ENCODE measurements around the gene RFESD.
A peak's percentile ranks its signal among the peaks of the same experiment; 100 is the strongest.

Gene RFESD

DNA sequence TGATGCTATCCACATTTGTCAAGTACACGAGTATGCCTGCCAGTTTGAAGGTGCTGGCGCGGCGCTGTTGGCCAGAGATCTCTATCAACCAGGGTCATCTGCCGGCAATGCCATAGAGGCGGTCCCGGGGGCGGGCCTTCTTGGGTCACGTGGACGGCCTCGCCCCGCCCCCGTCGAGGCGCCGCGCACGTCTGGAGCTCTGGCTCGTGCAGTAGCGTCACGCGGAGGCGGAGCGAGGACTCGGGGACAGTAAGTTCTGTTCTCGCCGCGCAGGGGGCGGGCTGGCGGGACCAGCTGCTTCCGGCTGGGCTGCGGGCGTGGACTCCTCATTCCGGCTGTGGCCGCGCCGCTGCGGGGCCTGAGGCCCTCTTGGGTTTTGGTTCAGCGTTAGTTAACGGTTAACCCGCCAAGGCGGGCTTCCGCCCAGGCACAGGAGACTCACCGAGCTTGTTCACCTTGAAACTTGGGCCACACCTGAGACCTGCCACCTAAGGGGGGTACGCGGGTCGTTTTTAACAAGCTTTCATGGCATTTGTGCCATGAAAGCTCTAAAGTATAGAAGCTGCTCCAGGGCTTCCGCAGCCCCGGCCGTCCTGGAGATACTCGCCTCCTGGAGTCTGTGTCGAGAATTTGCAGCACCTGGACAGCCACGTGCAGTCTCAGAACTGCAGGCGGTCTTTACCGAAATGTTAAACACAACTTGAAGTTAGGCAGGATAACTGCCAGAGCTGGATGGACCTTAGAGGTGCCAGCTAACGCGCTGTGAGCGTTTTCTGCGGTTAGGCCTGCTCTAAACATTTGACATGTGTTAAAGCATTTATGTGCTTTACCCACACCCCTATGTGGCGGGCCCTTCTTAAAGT lies at the start of gene RFESD:
Gene RFESD (plus strand): TSS at position 209 of the 863 bp plus-strand sequence. CDS start 5,495 bp downstream, outside the sequence.
- DNase-seq (ENCODE audit: low spot score) = peak; percentile 99

DNA sequence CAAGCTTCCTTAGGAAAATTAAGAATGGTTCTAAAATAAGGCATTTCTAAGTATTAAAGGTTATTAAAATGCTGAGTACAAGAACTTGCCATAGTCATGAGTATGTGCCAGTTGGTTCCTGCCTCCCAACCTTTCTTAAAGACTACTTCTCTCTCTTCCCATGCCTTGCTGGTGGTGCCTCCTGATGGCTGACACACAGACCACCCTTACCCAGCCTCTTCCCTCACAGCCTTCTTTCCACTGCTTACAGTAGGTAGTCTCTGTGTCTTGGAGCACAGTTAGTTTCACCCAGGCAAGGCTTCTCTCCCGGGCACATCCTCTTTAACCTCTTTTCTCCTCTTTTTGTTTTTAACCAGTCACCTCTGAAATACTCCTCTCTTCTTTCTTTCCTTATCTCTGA lies 47.3 kb upstream of the RFESD start:
- no peak for DNase-seq (ENCODE audit: low spot score)

DNA sequence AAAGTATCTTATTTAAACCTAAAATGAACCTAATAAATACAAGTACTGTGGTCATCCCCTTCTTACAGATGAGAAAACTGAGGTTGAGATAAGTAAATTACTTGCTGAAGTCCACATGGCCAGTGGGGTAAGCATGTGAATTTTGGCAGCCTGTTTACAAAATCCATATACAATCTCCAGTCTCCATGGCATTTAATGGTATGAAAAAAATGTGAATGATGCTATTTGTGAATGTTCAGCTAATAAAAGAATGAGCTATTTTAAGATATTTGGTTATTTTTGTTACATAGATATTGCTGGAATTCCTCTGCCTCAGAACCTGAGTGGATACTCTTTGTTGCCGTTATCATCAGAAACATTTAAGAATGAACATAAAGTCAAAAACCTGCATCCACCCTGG lies 46.0 kb upstream of the RFESD start:
- DNase-seq (ENCODE audit: low spot score) = no peak

DNA sequence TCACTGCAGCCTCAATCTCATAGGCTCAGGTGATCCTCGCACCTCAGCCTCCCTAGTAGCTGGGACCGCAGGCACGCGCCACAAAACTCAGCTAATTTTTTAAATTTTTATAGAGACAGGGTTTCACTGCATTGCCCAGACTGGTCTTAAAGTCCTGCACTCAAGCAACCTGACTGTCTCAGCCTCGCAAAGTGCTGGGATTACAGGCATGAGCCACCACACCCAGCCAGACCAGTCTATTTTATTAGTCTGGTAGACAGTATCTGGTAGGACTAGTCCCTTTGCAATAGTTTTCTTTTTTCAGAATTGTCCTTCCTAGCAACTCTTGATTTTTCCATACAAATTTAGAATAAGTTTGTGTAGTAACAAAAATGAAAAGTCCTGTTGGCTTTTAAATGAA lies 40.8 kb upstream of the RFESD start:
- DNase-seq (ENCODE audit: low spot score) = no peak

DNA sequence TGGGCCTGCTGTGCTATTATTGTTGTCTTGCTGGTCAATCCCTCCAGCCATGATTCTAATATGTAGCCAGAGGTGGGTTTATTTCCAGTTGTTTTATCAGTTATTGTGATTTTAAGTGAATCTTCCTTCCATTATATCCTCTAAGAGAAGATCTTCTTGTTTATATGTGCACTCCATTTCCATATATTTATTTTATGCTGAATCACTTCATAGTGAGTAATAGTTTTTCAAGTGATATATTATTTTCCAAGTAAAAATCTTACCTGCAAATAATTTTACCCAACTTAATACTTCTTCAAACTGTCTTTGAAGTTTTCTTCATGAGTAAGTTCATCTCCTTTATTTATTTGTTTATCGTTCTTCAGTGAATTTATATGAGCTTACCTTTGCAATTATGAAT lies 40.2 kb upstream of the RFESD start:
- no peak for DNase-seq (ENCODE audit: low spot score)

DNA sequence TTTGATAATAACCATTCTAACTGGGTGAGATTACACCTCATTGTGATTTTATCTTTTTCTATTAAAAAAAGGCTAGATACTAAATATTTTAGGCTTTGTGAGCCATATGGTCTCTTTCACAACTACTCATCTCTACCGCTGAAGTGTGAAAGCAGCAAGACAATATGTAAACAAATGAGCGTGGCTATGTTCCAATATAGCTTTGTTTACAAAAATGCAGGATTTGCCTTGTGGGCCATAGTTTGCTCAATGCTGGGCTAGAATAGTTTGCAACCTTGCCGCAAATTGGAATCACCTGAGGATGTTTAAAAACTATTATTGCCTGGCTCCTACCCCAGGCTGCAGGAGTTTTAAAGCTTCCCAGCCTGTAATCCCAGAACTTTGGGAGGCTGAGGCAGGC lies 36.9 kb upstream of the RFESD start:
- DNase-seq (ENCODE audit: low spot score) = no peak

DNA sequence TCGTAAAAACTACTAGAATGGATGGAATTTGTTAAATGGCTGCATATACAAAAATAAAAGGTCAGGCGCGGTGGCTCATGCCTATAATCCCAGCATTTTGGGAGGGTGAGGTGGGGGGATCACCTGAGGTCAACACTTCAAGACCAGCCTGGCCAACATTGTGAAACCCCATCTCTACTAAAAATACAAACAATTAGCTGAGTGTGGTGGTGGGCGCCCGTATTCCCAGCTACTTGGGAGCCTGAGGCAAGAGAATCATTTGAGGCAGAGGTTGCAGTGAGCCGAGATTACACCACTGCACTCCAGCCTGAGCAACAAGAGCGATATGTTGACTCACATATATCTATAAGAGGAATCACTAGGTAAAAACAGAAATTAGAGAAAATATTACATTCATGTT lies 36.0 kb upstream of the RFESD start:
- no peak for DNase-seq (ENCODE audit: low spot score)

DNA sequence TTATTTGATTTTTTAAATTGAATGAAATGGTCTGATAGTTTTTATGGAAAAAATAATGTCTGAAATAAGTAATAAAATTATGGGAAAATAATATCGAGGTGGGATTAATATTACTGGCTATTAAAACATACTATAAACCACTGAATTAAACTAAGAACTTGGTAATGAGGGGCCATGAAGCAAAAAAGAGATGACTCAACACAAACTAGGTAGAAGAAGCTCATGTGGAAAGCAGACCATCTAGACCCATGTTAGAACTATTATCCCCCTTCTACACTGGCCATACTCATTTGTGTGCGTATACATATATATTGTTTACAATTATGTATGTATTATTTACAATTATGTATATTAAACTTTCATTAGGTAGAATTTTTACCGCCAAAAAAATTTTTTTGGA lies 35.2 kb upstream of the RFESD start:
- no peak for DNase-seq (ENCODE audit: low spot score)

DNA sequence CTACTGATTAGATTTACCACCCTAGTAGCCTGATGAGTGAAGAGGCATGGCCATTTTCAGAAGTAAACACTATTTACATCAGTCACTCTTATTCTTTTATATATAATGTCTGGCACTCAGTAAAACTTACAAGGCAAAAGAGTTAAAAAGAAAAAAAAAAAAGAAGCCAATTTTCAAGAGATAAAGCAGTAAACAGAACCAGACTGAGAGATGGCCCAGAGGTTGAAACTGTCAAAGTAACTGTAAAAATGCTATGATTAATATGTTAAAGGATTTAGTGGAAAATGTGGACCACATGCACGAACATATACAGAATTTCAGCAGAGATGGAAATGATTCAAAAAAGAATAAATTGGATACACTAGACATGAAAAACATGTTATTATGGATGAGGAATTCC lies 33.1 kb upstream of the RFESD start:
- no peak for DNase-seq (ENCODE audit: low spot score)

DNA sequence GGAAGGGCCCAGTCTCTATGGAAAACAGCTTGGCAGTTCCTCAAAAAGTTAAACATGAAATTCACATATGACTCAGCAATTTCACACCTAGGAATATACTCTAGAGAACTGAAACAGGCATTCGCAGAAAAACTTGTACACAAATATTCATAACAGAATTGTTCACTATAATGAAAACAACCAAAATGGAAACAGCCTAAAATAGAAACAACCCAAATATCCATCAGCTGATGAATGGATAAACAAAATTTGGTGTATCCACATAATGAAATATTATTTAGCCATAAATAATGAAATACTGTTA lies 31.5 kb upstream of the RFESD start:
- no peak for DNase-seq (ENCODE audit: low spot score)

DNA sequence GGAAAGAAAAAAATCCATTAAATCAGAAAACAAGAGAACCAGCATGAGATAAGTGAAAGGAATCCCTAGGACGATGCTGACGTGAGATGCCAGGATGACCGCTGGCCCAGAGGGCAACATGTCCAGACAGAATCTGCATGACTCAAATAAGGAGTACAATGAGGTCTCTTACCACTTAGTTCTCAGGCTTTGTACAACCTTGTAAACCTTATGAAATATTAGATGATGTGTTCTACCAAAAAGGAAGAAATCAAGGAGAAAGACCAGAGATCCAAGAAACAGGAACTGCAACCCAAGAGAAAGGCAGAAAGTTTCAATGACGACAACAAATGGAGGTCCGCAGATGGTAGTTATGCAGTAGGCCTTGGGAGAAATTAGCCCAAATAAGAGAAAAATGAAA lies 29.5 kb upstream of the RFESD start:
- DNase-seq (ENCODE audit: low spot score) = no peak

DNA sequence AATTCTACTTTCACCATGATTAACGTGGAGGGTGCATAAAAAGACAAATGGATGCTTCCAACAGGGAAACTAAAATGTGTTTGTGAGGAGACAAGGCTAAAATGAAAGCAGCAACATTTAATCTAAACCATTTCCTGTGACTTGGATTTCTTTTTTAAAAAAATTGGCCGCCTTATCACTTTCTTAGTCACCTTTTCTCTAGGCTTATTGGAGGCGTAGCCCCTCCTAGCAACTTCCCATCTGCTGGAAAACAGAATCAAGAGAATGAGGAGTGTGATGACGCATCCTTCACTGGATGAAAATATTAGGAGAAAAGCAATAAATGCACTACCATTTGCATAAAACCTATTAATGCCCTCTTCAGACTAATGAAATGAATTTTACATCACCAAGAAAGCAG lies 27.5 kb upstream of the RFESD start:
- DNase-seq (ENCODE audit: low spot score) = no peak

DNA sequence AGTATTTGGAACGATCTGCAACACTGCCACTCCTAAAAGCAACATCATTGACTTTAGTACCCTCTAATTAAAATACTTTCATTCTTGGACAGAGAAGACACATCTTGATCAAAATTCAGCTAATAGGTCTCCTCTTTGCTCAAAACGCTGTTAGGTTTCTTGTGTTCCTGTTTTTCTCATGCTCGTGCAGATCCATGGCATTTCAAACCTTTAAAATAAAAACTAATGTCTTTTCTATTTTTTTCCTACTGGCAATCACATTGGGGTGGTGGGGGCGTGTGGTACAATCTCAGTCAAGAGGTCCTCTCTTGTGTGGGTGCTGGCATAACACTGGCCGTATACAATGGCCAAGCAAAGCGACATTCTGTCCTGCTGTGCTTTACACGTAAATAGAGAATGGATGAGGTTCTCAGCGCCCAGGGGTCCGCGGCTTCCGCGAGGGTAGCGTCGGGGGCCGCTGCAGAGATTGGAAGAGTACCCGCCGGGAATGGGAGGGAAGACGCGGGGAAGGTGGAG lies 27.0 kb upstream of the RFESD start:
- no peak for DNase-seq (ENCODE audit: low spot score)

DNA sequence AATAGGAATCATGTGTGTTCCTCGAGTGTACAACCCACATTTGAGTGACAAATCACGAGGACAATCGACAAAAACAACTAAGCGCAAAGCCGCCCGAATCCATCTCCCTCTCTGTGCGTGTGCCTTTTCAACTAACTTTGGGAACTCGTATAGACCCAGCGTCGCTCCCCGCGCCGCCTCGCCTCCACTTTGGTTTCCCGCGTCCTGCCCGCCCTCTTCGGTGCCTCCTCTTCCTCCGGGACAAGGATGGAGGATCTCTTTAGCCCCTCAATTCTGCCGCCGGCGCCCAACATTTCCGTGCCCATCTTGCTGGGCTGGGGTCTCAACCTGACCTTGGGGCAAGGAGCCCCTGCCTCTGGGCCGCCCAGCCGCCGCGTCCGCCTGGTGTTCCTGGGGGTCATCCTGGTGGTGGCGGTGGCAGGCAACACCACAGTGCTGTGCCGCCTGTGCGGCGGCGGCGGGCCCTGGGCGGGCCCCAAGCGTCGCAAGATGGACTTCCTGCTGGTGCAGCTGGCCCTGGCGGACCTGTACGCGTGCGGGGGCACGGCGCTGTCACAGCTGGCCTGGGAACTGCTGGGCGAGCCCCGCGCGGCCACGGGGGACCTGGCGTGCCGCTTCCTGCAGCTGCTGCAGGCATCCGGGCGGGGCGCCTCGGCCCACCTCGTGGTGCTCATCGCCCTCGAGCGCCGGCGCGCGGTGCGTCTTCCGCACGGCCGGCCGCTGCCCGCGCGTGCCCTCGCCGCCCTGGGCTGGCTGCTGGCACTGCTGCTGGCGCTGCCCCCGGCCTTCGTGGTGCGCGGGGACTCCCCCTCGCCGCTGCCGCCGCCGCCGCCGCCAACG lies 26.3 kb upstream of the RFESD start, which contains the start of gene GPR150:
Gene GPR150 (plus strand): TSS at position 58 of the 840 bp plus-strand sequence. CDS start 189 bp downstream, at position 247.
- peak; percentile 21 for DNase-seq (ENCODE audit: low spot score)

DNA sequence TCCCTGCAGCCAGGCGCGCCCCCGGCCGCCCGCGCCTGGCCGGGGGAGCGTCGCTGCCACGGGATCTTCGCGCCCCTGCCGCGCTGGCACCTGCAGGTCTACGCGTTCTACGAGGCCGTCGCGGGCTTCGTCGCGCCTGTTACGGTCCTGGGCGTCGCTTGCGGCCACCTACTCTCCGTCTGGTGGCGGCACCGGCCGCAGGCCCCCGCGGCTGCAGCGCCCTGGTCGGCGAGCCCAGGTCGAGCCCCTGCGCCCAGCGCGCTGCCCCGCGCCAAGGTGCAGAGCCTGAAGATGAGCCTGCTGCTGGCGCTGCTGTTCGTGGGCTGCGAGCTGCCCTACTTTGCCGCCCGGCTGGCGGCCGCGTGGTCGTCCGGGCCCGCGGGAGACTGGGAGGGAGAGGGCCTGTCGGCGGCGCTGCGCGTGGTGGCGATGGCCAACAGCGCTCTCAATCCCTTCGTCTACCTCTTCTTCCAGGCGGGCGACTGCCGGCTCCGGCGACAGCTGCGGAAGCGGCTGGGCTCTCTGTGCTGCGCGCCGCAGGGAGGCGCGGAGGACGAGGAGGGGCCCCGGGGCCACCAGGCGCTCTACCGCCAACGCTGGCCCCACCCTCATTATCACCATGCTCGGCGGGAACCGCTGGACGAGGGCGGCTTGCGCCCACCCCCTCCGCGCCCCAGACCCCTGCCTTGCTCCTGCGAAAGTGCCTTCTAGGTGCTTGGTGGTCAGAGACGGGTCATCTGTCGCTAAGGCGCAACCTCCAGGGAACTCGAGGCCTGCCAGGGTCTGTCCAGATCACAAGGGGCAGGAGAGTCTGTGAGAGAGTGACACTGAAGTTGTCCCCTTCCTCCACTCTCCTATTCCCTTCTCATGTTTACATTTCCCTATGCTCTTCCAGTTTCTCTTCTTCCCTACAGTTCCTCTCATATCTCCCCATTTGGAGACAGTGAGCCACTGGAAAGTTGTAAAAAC lies 25.4 kb upstream of the RFESD start:
- DNase-seq (ENCODE audit: low spot score) = no peak

DNA sequence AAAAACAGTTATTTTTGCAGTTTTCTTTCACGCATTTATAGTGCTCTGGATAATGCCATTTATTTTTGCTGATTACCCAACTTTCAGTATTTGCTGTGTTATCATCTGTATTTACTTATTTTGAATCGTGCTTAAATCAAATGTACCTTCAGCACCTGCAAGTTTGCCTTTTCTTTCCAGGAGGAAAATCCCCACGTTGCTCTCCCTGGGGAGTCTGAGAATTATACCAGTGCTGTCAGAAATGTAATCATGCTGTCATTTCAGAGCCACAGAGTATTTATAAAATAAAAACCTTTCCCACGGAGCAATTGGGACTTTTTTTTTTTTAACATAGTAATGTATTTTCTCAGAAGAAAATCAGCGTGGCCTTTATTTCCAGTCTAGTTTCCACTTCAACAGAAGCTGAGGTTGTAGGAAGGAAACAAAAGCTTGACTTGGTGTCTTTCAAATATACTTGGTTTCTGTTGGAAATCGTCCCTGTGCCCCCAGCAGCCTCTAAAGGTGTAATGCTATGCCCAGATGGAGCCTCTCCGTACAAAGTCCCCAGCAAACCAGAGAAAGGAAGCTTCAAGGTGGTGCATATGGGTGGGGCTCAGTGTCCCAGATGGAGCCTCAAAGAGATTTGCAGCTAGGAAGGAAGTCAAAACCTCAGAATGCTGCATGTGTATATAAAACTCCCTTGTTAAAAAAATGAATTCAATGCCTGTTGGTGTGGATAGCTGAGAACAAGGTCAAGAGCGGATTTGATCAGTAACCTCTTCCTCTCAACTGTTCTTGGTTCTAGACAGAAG lies 24.5 kb upstream of the RFESD start:
- DNase-seq (ENCODE audit: low spot score) = no peak

DNA sequence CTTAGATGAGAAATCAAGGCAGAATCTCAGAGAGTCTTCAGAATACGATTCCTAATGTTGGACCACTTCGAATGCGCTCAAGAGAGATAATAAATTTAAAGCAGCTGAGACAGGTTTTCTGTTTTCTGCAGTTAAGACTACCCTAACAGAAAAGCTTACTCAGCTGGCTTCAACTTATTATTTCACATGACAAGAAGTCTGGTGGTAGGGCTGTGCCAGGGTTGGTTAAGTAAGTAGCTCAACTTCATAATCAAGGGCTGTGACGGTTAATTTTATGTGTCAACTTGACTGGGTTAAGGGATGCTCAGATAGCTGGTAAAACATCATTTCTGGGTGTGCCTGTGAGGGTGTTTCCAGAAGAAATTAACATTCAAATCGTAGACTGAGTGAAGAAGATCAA lies 22.9 kb upstream of the RFESD start:
- no peak for DNase-seq (ENCODE audit: low spot score)

DNA sequence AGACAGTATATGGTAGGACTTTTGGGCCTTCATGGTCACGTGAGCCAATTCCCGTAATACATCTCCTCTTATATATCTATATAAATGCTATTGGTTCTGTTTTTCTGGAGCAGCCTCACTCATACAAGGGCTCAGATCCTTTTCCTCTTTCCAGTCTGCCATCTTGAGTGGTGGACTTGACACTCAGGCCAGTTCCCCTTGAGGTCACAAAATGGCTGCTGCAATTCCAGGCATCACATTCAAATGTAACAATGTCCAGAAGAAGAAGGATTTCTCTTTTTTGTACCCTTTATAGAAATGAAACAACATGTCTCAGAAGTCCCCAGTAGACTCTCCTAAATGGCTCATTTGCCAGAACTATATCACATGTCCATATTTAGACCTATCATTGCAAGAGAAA lies 22.2 kb upstream of the RFESD start:
- no peak for DNase-seq (ENCODE audit: low spot score)

DNA sequence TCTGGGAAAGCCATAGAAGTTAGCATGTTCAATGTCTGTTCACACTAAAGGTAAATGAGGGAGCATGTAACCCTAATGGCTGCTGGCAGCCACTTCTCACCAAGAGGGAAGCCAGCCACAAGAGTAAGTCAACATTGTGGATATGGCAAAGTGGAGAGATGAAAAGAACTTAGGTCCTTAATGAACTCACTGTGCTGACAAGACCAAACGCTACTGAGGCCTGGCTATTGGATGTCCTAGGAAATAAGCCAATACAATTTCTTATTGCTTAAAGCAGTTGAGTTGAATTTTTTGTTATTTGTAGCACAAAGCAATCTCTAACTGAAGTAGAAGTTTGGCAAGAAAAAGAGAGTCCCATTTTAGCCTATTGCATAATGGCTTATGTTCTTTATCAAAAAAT lies 19.9 kb upstream of the RFESD start:
- DNase-seq (ENCODE audit: low spot score) = no peak

DNA sequence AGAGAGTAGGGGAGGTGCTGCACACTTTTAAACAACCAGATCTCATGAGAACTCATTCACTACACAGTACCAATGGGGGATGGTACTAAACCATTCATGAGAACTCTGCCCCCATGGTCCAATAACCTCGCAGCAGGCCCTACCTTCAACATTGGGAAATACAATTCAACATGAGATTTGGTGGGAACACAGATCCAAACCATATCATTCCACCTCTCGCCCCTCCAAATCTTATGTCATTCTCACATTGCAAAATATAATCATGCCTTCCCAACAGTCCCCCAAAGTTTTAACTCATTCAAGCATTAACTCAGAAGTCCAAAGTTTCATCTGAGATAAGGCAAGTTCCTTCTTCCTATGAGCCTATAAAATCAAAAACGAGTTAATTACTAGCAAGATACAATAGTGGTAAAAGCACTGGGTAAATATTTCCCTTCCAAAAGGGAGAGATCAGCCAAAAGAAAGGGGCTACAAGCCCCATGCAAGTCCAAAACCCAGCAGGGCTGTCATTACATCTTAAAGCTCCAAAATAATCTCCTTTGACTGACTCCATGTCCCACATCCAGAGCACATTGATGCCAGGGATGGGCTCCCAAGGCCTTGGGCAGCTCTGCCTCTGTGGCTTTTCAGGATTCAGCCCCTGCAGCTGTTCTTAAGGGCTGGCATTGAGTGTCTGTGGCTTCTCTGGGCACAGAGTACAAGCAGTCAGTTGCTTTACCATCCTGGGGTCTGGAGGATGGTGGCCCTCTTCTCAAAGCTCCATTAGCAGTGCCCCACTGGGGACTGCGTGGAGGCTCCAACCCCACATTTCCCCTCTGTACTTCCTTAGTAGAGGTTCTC lies 18.4 kb upstream of the RFESD start:
- DNase-seq (ENCODE audit: low spot score) = no peak

All from hematopoietic multipotent progenitor cell treated with erythropoietin and hydrocortisone succinate and interleukin-3 and kit ligand, for 17 days (in vitro differentiated cells).